ENCODE data around the gene CAP1.
"Not testable (repeated sequence)": the region's sequence is repeated elsewhere in the genome, so short reads cannot be mapped to it uniquely, and the experiment has no call there.

The CAP1 gene

DNA sequence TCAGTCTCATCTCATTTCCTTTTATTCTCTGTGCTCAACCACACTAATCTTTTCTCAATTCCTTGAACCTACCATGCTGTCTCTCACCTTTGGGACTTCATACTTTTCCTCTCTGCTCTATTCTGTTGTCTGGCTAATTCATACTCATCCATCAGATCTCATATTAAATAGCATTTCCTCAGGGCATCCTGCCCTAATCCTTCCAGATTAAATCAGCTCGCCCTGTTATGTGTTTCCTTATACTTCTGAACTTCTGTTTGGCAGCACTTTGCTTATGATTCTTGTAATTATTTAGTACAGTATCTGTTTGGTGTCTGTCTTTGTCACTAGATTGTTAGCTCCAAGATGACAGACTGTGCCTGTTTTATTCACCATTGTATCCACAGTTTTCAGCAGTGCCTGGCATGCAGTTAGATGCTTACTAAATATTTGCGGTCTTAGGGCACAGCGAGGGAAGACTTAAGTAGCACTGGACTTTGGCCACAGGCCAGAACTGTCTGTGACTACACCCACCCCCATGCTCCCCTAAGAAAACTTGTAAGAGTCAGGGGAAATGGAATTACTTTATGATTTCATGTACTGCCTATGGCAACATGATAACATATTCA, 9.9 kb upstream of the CAP1 start:
- no peak for DNase-seq (ENCODE audit: low read depth in 3 of 3)

GRCh38 chr1:40032240-40032891, 8.2 kb upstream of the CAP1 start:
- peak in 2 of 3 experiments; percentile 23 to 26 for DNase-seq (ENCODE audit: low read depth in 3 of 3)

- DNase-seq (ENCODE audit: low read depth in 3 of 3), result no peak
These were observed 5.7 kb upstream of the CAP1 start for GRCh38 chr1:40034869-40035268.

GRCh38 chr1:40036574-40036973, 4.0 kb upstream of the CAP1 start:
- no peak for DNase-seq (ENCODE audit: low read depth in 3 of 3)

GRCh38 chr1:40037254-40037653, 3.3 kb upstream of the CAP1 start:
- not testable (repeated sequence) for DNase-seq (ENCODE audit: low read depth in 3 of 3)

DNA sequence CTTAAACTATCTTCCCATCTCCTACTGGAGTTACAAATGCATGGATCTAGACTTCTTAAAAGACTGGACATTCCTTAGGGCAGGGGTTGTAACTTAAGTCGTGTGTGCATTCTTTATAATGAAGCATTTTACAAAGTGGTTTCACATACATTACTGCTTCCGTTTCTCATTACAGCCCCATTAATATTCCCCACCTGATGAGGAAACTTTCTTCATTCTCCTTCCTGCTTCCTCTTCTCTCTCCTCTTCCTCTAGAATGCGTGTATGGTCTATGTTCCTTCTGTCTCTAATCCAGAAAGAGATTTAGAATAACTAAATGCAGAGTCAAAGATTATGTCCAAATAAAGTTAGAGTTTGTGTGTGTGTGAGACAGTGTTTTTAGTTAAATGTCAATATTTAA, 1.8 kb upstream of the CAP1 start:
- no peak for DNase-seq (ENCODE audit: low read depth in 3 of 3)

DNA sequence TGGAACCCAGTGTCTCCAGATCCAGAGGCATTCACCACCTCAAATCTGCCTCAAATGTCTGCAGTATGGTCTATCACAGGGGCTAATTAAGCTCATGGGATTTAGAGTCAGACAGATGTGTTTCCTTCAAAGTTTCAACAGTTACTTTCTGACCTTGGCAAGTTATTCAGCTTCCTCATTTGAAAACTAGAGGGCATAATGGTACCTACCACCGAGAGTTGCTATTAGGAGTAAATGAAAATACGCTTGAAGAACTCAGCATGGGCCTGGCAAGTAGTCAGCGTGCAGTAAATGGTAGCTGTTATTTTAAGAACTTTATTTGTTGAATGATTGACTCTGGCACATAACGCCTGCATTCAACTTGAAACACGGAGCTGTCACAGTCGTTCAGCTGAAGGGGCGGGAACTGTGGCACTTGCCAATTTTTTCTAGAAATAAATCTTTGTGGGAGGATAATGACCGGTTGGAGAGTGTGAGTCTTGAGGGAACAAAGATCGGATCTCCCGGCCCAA, 1.2 kb upstream of the CAP1 start:
- peak in 1 of 3 experiments; percentile 11 for DNase-seq (ENCODE audit: low read depth in 3 of 3)

- peak; percentile 41 to 82 (median 48) for DNase-seq (ENCODE audit: low read depth in 3 of 3)
These were observed 595 bp upstream of the CAP1 start for GRCh38 chr1:40039757-40040510.

DNA sequence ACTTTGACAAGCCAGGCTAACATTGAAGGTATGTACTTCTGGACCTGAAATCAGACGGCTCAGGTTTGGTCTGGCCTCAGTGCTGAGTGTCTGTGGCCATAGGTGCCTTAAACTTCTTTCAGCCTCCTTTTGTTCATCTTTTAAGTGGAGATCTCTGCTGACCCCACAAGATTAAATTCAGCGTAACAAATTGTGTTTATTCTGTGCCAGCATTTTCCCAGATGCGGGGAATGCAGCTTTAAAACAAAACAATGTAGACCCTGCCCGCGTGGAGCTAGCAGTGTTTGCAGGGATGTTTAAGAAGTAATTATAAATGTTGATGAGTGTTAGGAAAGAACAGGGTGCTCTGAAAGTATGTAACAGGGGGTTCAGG, 923 bp downstream of the CAP1 start:
- no peak for DNase-seq (ENCODE audit: low read depth in 3 of 3)

- DNase-seq (ENCODE audit: low read depth in 3 of 3), result no peak
These were observed 1.8 kb downstream of the CAP1 start for GRCh38 chr1:40042341-40042740.

DNA sequence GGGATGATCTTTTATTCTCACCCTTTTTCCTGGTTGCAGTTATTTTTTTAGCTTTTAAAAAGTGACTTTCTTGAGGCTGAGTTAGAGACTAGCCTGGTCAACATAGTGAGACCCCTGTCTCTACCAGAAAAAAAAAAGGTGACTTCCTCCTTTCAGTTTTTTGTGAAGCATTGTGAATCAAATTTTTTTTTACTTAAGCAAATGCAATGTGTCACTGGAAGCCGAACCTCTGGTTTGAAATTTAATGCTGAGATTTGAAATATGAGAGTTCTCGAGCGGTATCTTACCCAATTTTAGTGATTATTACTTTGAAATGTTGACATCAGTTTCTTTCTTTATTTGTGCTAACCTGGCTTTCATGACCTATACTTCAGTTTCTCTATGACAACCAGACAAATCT, 3.6 kb downstream of the CAP1 start:
- DNase-seq (ENCODE audit: low read depth in 3 of 3), result no peak

DNA sequence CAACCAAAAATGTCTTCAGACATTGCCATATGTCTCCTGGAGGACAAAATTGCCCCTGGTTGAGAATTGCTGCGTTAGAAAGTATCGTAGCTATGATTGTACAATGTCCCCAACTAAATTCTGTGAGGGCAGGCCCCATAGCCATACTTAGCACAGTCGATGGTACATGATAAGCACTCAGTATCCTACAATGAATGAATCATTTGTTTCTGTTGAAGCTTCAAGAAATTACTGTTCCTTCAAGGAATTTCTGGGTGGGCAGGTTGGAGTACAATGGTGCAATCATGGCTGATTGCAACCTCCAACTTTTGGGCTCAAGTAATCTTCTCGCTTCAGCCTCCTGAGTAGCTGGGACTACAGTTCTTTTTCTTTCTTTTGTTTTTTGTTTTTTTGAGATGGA, 4.7 kb downstream of the CAP1 start:
- DNase-seq (ENCODE audit: low read depth in 3 of 3), result no peak

GRCh38 chr1:40045766-40046165, 5.2 kb downstream of the CAP1 start:
- DNase-seq (ENCODE audit: low read depth in 3 of 3), result no peak

GRCh38 chr1:40047276-40047675, 6.7 kb downstream of the CAP1 start:
- no peak for DNase-seq (ENCODE audit: low read depth in 3 of 3)

DNA sequence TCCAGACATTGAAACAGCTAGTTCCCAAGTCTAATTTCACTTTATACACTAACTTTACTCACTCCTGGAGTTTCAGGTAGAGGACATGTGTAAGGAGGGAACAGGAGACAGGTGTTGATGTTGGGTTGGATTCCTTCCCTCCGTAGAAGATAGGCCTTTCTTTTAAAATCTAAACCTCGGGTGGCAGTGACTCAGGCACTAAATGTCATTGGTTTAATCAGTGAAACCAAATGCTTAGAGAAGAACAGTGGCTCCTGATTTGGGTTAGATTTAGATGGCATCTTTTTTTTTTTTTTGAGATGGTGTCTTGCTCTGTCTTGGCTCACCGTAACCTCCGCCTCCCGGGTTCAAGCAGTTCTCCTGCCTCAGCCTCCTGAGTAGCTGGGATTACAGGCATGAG, 7.2 kb downstream of the CAP1 start:
- DNase-seq (ENCODE audit: low read depth in 3 of 3), result no peak

GRCh38 chr1:40049725-40050124, 9.2 kb downstream of the CAP1 start:
- DNase-seq (ENCODE audit: low read depth in 3 of 3), result no peak

- DNase-seq (ENCODE audit: low read depth in 3 of 3), result no peak
These were observed 10.3 kb downstream of the CAP1 start for GRCh38 chr1:40050863-40051262.

DNA sequence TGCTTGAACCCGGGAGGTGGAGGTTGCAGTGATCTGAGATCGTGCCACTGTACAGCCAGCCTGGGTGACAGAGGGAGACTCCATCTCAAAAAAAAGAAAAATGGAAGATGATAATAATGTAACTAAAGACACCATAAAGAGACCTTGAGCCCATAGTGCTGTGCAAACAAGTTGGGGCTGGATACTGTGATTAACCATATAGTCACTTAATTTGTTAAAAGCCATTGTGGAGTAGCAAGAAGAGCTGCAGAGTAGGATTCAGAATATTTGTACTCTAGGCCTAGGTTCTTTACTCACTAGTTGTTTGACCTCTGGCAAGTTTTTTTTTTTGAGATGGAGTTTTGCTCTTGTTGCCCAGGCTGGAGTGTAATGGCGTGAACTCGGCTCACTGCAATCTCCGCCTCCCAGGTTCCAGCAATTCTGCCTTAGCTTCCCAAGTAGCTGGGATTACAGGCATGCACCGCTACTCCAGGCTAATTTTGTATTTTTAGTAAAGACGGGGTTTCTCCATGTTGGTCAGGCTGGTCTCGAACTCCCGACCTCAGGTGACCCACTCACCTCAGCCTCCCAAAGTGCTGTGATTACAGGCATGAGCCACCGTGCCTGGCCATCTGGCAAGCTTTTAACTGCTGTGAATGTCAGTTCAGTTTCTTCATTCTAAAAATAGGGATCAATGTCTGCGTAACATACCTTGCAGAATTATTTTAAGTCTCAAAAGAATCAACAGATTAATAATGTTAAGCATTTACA, 12.8 kb downstream of the CAP1 start:
- no peak for DNase-seq (ENCODE audit: low read depth in 3 of 3)

GRCh38 chr1:40056519-40057309, 16.2 kb downstream of the CAP1 start:
- no peak for DNase-seq (ENCODE audit: low read depth in 3 of 3)

DNA sequence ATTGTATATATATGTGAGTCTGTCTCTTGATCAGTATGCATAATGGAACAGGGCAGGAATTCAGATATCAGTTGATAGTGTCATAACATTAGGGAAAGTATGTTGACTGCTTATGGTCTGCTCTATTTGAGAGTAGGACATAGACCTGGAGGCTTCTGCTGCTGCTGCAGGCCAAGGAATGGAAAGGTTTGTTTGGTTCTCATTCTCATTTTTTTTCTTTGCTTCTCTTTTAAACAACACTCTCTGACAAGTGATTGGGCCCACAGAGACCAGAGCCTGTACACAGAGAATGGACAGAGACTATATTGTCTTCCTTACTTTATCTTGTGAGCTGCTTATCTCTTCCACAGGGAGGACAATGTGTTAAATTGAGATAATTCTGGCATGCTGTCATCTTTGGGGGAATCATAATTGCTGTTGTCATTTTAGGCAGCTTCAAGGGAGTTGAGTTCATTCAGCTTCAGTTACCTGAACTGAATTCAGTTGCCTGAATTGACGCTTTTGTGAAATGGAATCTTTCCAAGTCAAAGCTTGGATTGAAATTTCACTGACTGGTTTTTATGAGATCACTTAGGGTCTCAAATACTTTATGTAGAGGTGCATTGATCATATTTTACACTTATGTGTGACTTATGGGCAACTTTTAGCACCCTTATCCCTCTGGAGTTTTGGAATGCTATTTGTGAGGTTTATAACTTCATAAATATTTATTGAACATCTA, 16.9 kb downstream of the CAP1 start:
- DNase-seq (ENCODE audit: low read depth in 3 of 3), result no peak

GRCh38 chr1:40058097-40058452, 17.5 kb downstream of the CAP1 start:
- DNase-seq (ENCODE audit: low read depth in 3 of 3), result no peak

Data from stimulated activated CD4-positive, alpha-beta T cell treated with anti-CD3 and anti-CD28 coated beads, TNF-alpha, amount 100 ng/mL, for 24 hours (primary cell).